ENCODE results near the gene C17orf67. TPM values are rescaled to one million over a fixed set of nuclear protein-coding genes. Genes with fewer than 3 reads are reported as not detected.

C17orf67 gene
- total and polyA plus RNA-seq, 10 of the 15 experiments (the other 5 are each of a cell fraction or from before 2014, with no cell fraction given), result 0.24 to 3.3 (median 0.89) TPM

DNA sequence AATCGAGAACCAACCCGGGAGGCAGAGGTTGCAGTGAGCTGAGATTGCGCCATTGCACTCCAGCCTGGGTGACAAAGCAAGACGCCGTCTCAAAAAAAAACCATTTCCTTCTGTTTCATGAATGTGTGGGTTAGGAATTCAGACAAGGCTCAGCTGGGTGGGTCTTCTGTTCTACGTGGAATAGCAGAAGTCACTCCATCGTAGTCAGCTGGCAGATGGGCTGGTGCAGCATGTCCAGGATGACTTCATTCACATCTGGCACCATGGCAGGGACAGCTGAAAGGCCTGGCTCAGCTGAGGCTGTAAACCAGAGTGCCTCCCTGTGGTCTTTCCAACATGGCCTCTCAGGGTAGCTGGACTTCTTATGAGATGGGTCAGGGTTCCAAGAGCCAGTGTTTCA, 89.0 kb downstream of the C17orf67 start:
- TF ChIP-seq DPF2 (IDR thresholded peaks at IDR 0.05), result no peak
- TF ChIP-seq STAT3 (IDR thresholded peaks at IDR 0.05; ENCODE audit: low read depth, low read length), result no peak
- TF ChIP-seq FOS (IDR thresholded peaks at IDR 0.05; ENCODE audit: borderline replicate concordance, extremely low read depth, insufficient read length), result no peak
- no peak for TF ChIP-seq ZNF384 (IDR thresholded peaks at IDR 0.05; ENCODE audit: borderline replicate concordance, low read depth, low read length)
- no peak for TF ChIP-seq NFYB (IDR thresholded peaks at IDR 0.05; ENCODE audit: insufficient read depth, low read depth, low read length)
- TF ChIP-seq SUPT20H (IDR thresholded peaks at IDR 0.05; ENCODE audit: borderline replicate concordance, control insufficient read depth, low read depth, low read length), result no peak
- no peak for TF ChIP-seq HDGF (IDR thresholded peaks at IDR 0.05)
- TF ChIP-seq SREBF2 (IDR thresholded peaks at IDR 0.05; ENCODE audit: low read length), result no peak
- TF ChIP-seq EGR1 (IDR thresholded peaks at IDR 0.05; ENCODE audit: borderline replicate concordance in 1 of 2, low read depth in 2 of 2, low read length in 2 of 2), result no peak
- TF ChIP-seq IRF4 (IDR thresholded peaks at IDR 0.05; ENCODE audit: low read depth, low read length), result no peak
- TF ChIP-seq JUNB (IDR thresholded peaks at IDR 0.05), result no peak
- TF ChIP-seq EP300 (IDR thresholded peaks at IDR 0.05; ENCODE audit: borderline replicate concordance in 1 of 2, control insufficient read depth in 1 of 2, low read depth in 2 of 2, low read length in 2 of 2), result no peak
- no peak for TF ChIP-seq BMI1 (IDR thresholded peaks at IDR 0.05; ENCODE audit: borderline replicate concordance)
- TF ChIP-seq TARDBP (IDR thresholded peaks at IDR 0.05; ENCODE audit: borderline replicate concordance), result no peak
- TF ChIP-seq SREBF1 (IDR thresholded peaks at IDR 0.05; ENCODE audit: low read length), result no peak
- no peak for TF ChIP-seq KDM1A (IDR thresholded peaks at IDR 0.05; ENCODE audit: borderline replicate concordance)
- TF ChIP-seq, protein P1, sequence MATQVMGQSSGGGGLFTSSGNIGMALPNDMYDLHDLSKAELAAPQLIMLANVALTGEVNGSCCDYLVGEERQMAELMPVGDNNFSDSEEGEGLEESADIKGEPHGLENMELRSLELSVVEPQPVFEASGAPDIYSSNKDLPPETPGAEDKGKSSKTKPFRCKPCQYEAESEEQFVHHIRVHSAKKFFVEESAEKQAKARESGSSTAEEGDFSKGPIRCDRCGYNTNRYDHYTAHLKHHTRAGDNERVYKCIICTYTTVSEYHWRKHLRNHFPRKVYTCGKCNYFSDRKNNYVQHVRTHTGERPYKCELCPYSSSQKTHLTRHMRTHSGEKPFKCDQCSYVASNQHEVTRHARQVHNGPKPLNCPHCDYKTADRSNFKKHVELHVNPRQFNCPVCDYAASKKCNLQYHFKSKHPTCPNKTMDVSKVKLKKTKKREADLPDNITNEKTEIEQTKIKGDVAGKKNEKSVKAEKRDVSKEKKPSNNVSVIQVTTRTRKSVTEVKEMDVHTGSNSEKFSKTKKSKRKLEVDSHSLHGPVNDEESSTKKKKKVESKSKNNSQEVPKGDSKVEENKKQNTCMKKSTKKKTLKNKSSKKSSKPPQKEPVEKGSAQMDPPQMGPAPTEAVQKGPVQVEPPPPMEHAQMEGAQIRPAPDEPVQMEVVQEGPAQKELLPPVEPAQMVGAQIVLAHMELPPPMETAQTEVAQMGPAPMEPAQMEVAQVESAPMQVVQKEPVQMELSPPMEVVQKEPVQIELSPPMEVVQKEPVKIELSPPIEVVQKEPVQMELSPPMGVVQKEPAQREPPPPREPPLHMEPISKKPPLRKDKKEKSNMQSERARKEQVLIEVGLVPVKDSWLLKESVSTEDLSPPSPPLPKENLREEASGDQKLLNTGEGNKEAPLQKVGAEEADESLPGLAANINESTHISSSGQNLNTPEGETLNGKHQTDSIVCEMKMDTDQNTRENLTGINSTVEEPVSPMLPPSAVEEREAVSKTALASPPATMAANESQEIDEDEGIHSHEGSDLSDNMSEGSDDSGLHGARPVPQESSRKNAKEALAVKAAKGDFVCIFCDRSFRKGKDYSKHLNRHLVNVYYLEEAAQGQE (IDR thresholded peaks at IDR 0.05; ENCODE audit: low read depth, low read length), result no peak
- TF ChIP-seq WRNIP1 (IDR thresholded peaks at IDR 0.05; ENCODE audit: borderline replicate concordance, low read depth, low read length), result no peak
- no peak for TF ChIP-seq FOXM1 (IDR thresholded peaks at IDR 0.05; ENCODE audit: low read depth, low read length)
- FAIRE-seq (no peak), DNase-seq (ENCODE audit: low read depth, low spot score) (no peak), ATAC-seq (no peak)
- WGBS (ENCODE audit: insufficient coverage, insufficient replicate concordance, low lambda C conversion rate, missing lambda C conversion rate), result 41% methylated on average over 7 of the region's 7 CpGs
- SMC1A ChIA-PET (ENCODE audit: uncharacterized antibody, unreplicated experiment), result no interaction called here
- POLR2A ChIA-PET, result no interaction called here
- Histone ChIP-seq H3K27ac (ENCODE audit: control insufficient read depth, insufficient read depth) (no peak overlapping the region), H3K4me3 (no peak overlapping the region), H2AFZ (ENCODE audit: control insufficient read depth, low read depth, low read length) (no peak overlapping the region), H3K27me3 (replicated peaks in 1 of 2; ENCODE audit: control insufficient read depth in 2 of 2, insufficient read depth in 2 of 2, low read length in 1 of 2) (no peaks in the 10 kb centered on the region; a peak in 2 of 4 replicates), H3K4me2 (ENCODE audit: control insufficient read depth, insufficient read depth) (no peak overlapping the region), H3K9ac (ENCODE audit: control insufficient read depth, insufficient read depth, low read length) (no peak overlapping the region), H3K4me1 (ENCODE audit: control insufficient read depth, insufficient read depth, low read length) (no peaks in the 10 kb centered on the region), H3K79me2 (ENCODE audit: control insufficient read depth, insufficient read depth, low read length) (no peaks in the 10 kb centered on the region), H3K36me3 (ENCODE audit: control insufficient read depth in 2 of 2, insufficient read depth in 2 of 2, low read length in 1 of 2) (no peaks in the 10 kb centered on the region), H4K20me1 (ENCODE audit: control insufficient read depth, insufficient read depth) (no peaks in the 10 kb centered on the region), H3K9me3 (replicated peaks; ENCODE audit: control insufficient read depth, insufficient read depth, low read length) (no peaks in the 10 kb centered on the region)
- BruUV-seq (replicated peaks), result no TSS peak
- intact Hi-C loops (cut with micrococcal nuclease; ENCODE audit: unreplicated experiment) (no loop called here), in situ Hi-C loops (cut with MboI) (no loop called here)
- CTCF ChIA-PET, result no interaction called here
- RAD21 ChIA-PET (ENCODE audit: unreplicated experiment), result no interaction called here
